Psoas muscle (tissue), 8 donors: ENCODE measurements around the gene RASGRP4. TPM values are rescaled to one million over a fixed set of nuclear protein-coding genes. Genes with fewer than 3 reads are reported as not detected.

Source experiments
- ATAC-seq, 4 donors: fragments of 200-7000 bp; cut with Tn5 transposase; one replicate each; pipeline ENCODE4 v1.9.1; 2020; ENCODE audit warnings: moderate library complexity in 3 of 4, mild to moderate bottlenecking in 2 of 4
- DNase-seq, 2 donors: peaks; one replicate each; pipeline ENCODE4 v3.0.0-alpha.2; 2020
- H3K27ac ChIP-seq: fragments of 200-600 bp; one replicate; pipeline ENCODE4 v1.8.0; 2022
- H3K27me3 ChIP-seq, 3 donors: fragments of 200-600 bp in 1 of 3; one replicate each; pipeline versions ENCODE4 v1.6.1 to v1.8.0; 2013 to 2022; ENCODE audit warnings: low read length in 2 of 3, mild to moderate bottlenecking in 2 of 3, moderate library complexity in 1 of 3; ENCODE audit not compliant: insufficient read depth in 3 of 3
- H3K36me3 ChIP-seq, 2 donors: fragments of 200-600 bp in 1 of 2; one replicate each; pipeline versions ENCODE4 v1.6.1 to v1.8.0; 2013 to 2022; ENCODE audit warnings: low read depth in 1 of 2, mild to moderate bottlenecking in 1 of 2, moderate library complexity in 1 of 2; ENCODE audit not compliant: insufficient read depth in 1 of 2
- H3K4me1 ChIP-seq: fragments of 200-600 bp; one replicate; pipeline ENCODE4 v1.8.0; 2022
- H3K4me3 ChIP-seq: fragments of 200-600 bp; one replicate; pipeline ENCODE4 v1.8.0; 2022; ENCODE audit warnings: mild to moderate bottlenecking
- H3K9me3 ChIP-seq: fragments of 200-600 bp; one replicate; pipeline ENCODE4 v1.8.0; 2022
- WGBS, 3 donors: extraction: QIAGEN DNeasy Blood & Tissue Kit; methylation state at CpG; one replicate each; pipeline versions ENCODE4 v1.1.6 to v1.1.7; 2013; 5-methylcytosine and 5-hydroxymethylcytosine counted together
- intact Hi-C, 2 donors: fragments of 100-400 bp; cut with DNase I; formaldehyde crosslinking; loops; one replicate each; pipeline versions ENCODE4 v1.11.0 to v1.14.2; 2022
- polyA plus RNA-seq, 3 donors: library from polyadenylated mRNA; stranded (reverse); fragments of 200-250 nt; gene quantifications; one replicate each; pipeline ENCODE4 v1.2.3, GENCODE V29; 2013
- total RNA-seq, 4 donors: library from RNA; stranded (reverse); fragmentation: NEBNext Ultra II Directional in 2 of 4; extraction: Animal tissue kit (Norgen Biotek cat#: 25700) in 2 of 4; gene quantifications; one replicate each; pipeline versions ENCODE4 v1.2.1 to v1.2.4, GENCODE V29; 2021 to 2023
- TF ChIP-seq, protein P1 (sequence below): fragments of 200-600 bp; IDR thresholded peaks from one replicate; pipeline ENCODE4 v1.8.0; 2022; ENCODE audit warnings: antibody characterized with exemption
- donor health status: healthy with polysubstance abuse.
- donor health status: DM: no; HTN: no; CAD: no; lungs with moderate emphysema.
- donor health status: Bipolar disorder and iron deficiency.
- donor health status: healthy.
- donor health status: DM: yes; HTN: yes; CAD: no.
- donor health status: DM: no; HTN: no; CAD: no.
- donor health status: DM: no; HTN: no; CAD: no.
- donor health status: DM: yes; HTN: yes; CAD: no.

RASGRP4 gene
- total and polyA plus RNA-seq, 7 donors = 0.17 to 2.0 (median 0.44) TPM

DNA sequence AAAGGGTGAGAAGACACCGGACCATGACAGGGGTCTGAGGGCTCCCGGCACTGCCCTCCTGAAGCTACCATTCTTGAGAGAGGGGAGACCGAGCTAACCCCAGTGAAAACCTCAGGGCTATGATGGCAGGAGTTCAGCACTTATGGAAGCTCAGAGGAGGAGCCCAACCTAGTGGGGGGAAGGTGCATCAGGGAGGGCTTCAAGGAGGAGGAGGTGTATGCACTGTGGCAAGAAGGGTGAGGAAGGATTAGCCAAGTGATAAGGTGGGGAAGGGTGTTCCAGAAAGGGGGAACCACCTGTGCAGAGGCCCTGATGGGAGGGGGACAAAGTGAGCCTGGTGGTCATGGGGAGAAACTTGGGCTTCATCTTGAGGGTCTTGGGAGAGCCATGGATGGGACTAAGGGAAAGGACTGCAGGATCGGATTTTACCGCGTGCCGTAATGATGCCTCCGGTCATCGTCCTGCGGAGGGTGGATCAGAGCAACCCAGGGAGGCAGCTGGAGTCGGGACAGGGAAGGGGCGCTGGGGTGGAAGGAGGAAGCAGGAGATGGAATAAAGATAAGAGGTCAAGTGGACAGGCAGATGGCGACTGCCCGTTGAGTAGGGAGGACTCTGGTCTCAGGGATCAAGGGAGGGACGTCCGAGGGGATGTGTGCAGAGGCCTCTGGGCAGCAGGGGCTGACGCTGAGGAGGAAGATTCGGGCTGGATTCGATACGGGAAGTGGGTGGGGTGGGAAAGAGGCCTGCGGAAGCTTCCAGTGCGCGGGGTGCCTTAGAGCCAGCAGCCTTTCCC, 65.0 kb downstream of the RASGRP4 start:
- ATAC-seq = peak in 2 of 4 donors; percentile 7 to 13
- Histone ChIP-seq H3K9me3 (no peaks in the 10 kb centered on the region), H3K27ac (no peak overlapping the region), H3K4me3 (peak overlapping the region; percentile 75), H3K27me3 (peaks cover 0 to 36% (median 16%) of the 10 kb centered on the region in 3 donors), H3K4me1 (peaks cover 12% of the 10 kb centered on the region), H3K36me3 (no peaks in the 10 kb centered on the region)
- DNase-seq = no peak
- WGBS, 3 donors = 13 to 15% (median 15%) methylated on average over 17 to 23 of the region's 23 CpGs
- TF ChIP-seq, protein P1, sequence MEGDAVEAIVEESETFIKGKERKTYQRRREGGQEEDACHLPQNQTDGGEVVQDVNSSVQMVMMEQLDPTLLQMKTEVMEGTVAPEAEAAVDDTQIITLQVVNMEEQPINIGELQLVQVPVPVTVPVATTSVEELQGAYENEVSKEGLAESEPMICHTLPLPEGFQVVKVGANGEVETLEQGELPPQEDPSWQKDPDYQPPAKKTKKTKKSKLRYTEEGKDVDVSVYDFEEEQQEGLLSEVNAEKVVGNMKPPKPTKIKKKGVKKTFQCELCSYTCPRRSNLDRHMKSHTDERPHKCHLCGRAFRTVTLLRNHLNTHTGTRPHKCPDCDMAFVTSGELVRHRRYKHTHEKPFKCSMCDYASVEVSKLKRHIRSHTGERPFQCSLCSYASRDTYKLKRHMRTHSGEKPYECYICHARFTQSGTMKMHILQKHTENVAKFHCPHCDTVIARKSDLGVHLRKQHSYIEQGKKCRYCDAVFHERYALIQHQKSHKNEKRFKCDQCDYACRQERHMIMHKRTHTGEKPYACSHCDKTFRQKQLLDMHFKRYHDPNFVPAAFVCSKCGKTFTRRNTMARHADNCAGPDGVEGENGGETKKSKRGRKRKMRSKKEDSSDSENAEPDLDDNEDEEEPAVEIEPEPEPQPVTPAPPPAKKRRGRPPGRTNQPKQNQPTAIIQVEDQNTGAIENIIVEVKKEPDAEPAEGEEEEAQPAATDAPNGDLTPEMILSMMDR = no peak
- intact Hi-C loops = no loop called here

DNA sequence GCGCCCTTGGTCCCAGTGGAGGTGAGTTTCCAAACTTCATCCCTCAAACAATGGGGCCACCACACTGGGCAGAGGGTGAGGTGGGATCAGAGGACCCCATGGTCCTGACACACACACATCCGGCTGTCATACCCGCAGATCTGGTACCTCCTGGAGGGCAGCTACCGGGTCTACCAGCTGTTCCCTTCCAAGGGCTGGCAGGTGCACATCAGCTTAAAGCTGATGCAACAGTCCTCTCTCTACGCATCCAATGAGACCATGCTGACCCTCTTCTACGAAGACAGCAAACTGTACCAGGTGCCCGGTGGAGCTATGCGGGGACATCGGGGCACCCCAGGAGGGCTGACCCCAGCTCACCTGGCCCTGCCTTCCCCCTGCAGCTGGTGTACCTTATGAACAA, 65.7 kb downstream of the RASGRP4 start:
- H3K4me1 ChIP-seq = peaks cover 12% of the 10 kb centered on the region
- H3K27ac ChIP-seq = no peak overlapping the region
- no peaks in the 10 kb centered on the region for H3K9me3 ChIP-seq
- peaks cover 0 to 41% (median 16%) of the 10 kb centered on the region in 3 donors for H3K27me3 ChIP-seq
- TF ChIP-seq, protein P1 = no peak
- DNase-seq = no peak
- no peaks in the 10 kb centered on the region for H3K36me3 ChIP-seq
- 58 to 64% (median 63%) methylated on average over 9 of the region's 9 CpGs for WGBS, 3 donors
- no peak overlapping the region for H3K4me3 ChIP-seq
- no peak for ATAC-seq
- intact Hi-C loops = no loop called here

DNA sequence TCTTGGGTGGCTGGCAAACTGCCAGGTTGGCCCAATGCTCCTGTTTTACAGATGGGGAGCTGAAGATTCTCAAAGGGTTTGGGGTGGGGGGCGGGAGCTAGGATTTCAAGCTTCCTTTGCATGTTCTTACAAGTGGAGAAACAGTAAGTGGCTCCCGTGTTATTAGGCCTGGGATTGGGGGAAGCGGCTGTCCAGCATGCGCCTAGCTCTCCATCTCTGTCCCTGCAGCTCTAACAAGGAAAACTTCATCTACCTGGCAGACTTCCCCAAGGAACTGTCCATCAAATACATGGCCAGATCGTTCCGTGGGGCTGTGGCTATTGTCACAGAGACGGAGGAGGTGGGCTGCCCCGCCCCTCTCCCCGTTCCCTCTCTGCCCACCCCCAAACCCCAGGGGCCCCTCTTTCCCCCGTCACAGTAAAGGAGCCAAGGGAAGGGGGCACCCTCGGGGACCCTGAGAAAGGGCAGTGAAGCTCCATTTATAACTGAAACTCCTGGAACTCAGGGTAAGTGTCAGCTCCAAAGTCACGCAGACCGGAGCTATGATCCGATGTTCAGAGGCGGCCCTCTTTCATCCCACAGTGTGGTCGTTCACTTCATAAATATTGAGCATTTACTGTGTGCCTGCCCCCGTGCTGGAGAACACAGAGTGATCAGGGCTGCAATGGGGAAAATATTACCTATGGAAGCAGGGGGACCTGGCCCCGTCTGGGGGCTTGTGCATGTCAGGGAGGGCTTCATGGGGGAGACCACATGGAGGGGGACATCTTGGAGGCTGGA, 66.6 kb downstream of the RASGRP4 start:
- intact Hi-C loops = no loop called here
- DNase-seq (no peak), ATAC-seq (no peak)
- no peaks in the 10 kb centered on the region for H3K9me3 ChIP-seq
- 39 to 44% (median 44%) methylated on average over 17 to 18 of the region's 18 CpGs for WGBS, 3 donors
- peaks cover 0 to 33% (median 16%) of the 10 kb centered on the region in 3 donors for H3K27me3 ChIP-seq
- H3K4me3 ChIP-seq = no peak overlapping the region
- TF ChIP-seq, protein P1 = no peak
- H3K4me1 ChIP-seq = peaks cover 12% of the 10 kb centered on the region
- H3K27ac ChIP-seq = no peak overlapping the region
- no peaks in the 10 kb centered on the region for H3K36me3 ChIP-seq

Other genes starting within 250 kb of the RASGRP4 start
- not detected for gene DPF1, start 202.0 kb downstream of the RASGRP4 start, total RNA-seq
- under 1 TPM; 0.07 to 0.17 (median 0.16) TPM for gene DPF1, start 202.0 kb downstream of the RASGRP4 start, polyA plus RNA-seq
- gene PPP1R14A, start 169.8 kb downstream of the RASGRP4 start, total RNA-seq = 10 to 100 TPM in 3 of 4 donors, 1 to 10 TPM in 1; 9.2 to 17.0 (median 11.3) TPM
- gene PPP1R14A, start 169.8 kb downstream of the RASGRP4 start, polyA plus RNA-seq = 10 to 100 TPM in 2 of 3 donors, 1 to 10 TPM in 1; 9.9 to 18.7 (median 12.1) TPM
- gene SPINT2, start 161.6 kb downstream of the RASGRP4 start, total RNA-seq = 1 to 10 TPM in 2 of 4 donors, under 1 TPM in 2; 0.95 to 2.2 (median 1.2) TPM
- gene SPINT2, start 161.6 kb downstream of the RASGRP4 start, polyA plus RNA-seq = 1 to 10 TPM in 1 of 3 donors, under 1 TPM in 2; 0.49 to 1.1 (median 0.59) TPM
- gene C19orf33, start 122.0 kb downstream of the RASGRP4 start, total RNA-seq = 1 to 10 TPM in 2 of 4 donors, not detected in 2; 3.4 to 3.7 TPM
- 1 to 10 TPM; 3.7 to 7.1 (median 6.5) TPM for gene C19orf33, start 122.0 kb downstream of the RASGRP4 start, polyA plus RNA-seq
- gene YIF1B, start 110.3 kb downstream of the RASGRP4 start, total RNA-seq = 10 to 100 TPM; 20.1 to 27.2 (median 21.6) TPM
- gene YIF1B, start 110.3 kb downstream of the RASGRP4 start, polyA plus RNA-seq = 10 to 100 TPM; 38.8 to 57.7 (median 42.7) TPM
- under 1 TPM; 0.54 to 0.69 (median 0.64) TPM for gene KCNK6, start 106.4 kb downstream of the RASGRP4 start, total RNA-seq
- gene KCNK6, start 106.4 kb downstream of the RASGRP4 start, polyA plus RNA-seq = under 1 TPM; 0.21 to 0.42 (median 0.39) TPM
- 1 to 10 TPM in 3 of 4 donors, under 1 TPM in 1; 0.81 to 2.1 (median 1.6) TPM for gene CATSPERG, start 90.4 kb downstream of the RASGRP4 start, total RNA-seq
- gene CATSPERG, start 90.4 kb downstream of the RASGRP4 start, polyA plus RNA-seq = 1 to 10 TPM in 2 of 3 donors, under 1 TPM in 1; 0.75 to 2.6 (median 1.5) TPM
- 100 to 1,000 TPM; 348 to 889 (median 587) TPM for gene PSMD8, start 51.6 kb downstream of the RASGRP4 start, total RNA-seq
- gene PSMD8, start 51.6 kb downstream of the RASGRP4 start, polyA plus RNA-seq = 1,000 to 10,000 TPM in 1 of 3 donors, 100 to 1,000 TPM in 2; 719 to 1,414 (median 791) TPM
- under 1 TPM in 2 of 4 donors, not detected in 2; 0.18 to 0.34 TPM for gene GGN, start 38.2 kb downstream of the RASGRP4 start, total RNA-seq
- under 1 TPM in 2 of 3 donors, not detected in 1; 0.04 to 0.21 TPM for gene GGN, start 38.2 kb downstream of the RASGRP4 start, polyA plus RNA-seq
- 1 to 10 TPM in 3 of 4 donors, under 1 TPM in 1; 0.69 to 2.1 (median 1.5) TPM for gene SPRED3, start 37.5 kb downstream of the RASGRP4 start, total RNA-seq
- 1 to 10 TPM in 1 of 3 donors, under 1 TPM in 2; 0.01 to 1.0 (median 0.10) TPM for gene SPRED3, start 37.5 kb downstream of the RASGRP4 start, polyA plus RNA-seq
- 1 to 10 TPM; 1.1 to 4.5 (median 1.4) TPM for gene FAM98C, start 23.1 kb downstream of the RASGRP4 start, total RNA-seq
- 1 to 10 TPM; 1.4 to 6.6 (median 1.8) TPM for gene FAM98C, start 23.1 kb downstream of the RASGRP4 start, polyA plus RNA-seq
- gene RYR1, start 7.5 kb upstream of the RASGRP4 start, total RNA-seq = 1,000 to 10,000 TPM in 2 of 4 donors, 100 to 1,000 TPM in 2; 572 to 1,211 (median 883) TPM
- gene RYR1, start 7.5 kb upstream of the RASGRP4 start, polyA plus RNA-seq = 100 to 1,000 TPM in 2 of 3 donors, 10 to 100 TPM in 1; 56.0 to 278 (median 122) TPM
- gene MAP4K1, start 191.7 kb upstream of the RASGRP4 start, total RNA-seq = 1 to 10 TPM in 3 of 4 donors, under 1 TPM in 1; 0.67 to 1.4 (median 1.2) TPM
- gene MAP4K1, start 191.7 kb upstream of the RASGRP4 start, polyA plus RNA-seq = under 1 TPM; 0.36 to 0.68 (median 0.64) TPM
- gene EIF3K, start 193.0 kb upstream of the RASGRP4 start, total RNA-seq = 100 to 1,000 TPM; 367 to 549 (median 436) TPM
- gene EIF3K, start 193.0 kb upstream of the RASGRP4 start, polyA plus RNA-seq = 100 to 1,000 TPM; 422 to 984 (median 637) TPM
- gene ACTN4, start 221.4 kb upstream of the RASGRP4 start, total RNA-seq = 100 to 1,000 TPM in 1 of 4 donors, 10 to 100 TPM in 3; 79.9 to 127 (median 89.2) TPM
- gene ACTN4, start 221.4 kb upstream of the RASGRP4 start, polyA plus RNA-seq = 10 to 100 TPM; 38.3 to 45.2 (median 43.0) TPM